GM19238 (cell line): ENCODE measurements around the gene PHC1.
"Not testable (repeated sequence)": the region's sequence is repeated elsewhere in the genome, so short reads cannot be mapped to it uniquely, and the experiment has no call there.

Source experiments
- DNase-seq: peaks from one replicate; pipeline ENCODE4 v3.0.0; 2011; ENCODE audit warnings: low spot score; ENCODE audit not compliant: insufficient read length

PHC1 gene

DNA sequence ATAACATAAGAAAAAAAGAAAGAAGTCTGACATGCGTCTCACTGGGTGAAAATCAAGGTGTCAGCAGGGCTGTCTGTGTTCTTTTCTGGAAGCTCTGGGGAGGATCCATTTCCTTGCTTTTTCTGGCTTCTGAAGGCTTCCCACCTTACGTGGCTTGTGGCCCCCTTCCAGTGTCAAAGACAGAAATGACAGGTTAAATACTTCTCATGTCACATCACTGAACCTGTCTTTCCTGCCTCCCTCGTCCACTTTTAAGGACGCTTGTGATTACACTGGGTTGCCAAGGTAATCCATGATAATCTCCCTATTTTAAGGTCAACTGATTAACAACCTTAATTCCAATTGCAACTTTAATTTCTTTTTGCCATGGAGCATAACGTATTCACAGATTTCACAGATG lies 4.6 kb upstream of the PHC1 start:
- no peak for DNase-seq

DNA sequence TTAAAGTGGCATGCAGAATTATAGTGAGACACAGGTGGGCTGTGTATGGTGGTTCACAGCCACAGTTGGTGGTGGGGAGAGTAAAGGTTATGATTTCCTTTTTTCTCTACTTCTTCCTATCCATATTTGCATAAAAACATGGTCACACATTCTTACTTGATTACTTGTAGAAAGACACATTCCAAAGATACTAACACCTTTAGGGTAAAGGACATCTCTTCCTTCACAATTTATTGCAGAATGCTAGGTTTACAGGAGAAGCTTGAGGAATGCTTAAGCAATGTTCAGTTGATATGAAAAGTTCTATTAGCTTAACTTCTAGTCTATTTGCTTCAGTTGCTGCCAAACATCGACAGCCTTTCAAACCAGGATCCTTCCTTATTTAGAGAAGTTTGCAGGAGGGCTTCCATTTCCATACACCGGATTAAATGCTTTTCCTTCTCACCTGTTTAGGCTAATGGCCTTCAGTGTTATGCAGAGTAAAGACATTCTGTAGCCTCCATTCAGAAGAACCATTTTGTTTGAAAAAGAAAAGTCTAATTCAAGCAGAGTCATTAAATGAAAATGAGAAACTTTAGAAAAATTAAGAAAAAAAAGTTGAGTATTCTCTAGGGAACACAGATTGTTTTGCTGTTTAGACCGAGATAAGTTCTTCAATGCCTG lies 2.6 kb upstream of the PHC1 start:
- no peak for DNase-seq

DNA sequence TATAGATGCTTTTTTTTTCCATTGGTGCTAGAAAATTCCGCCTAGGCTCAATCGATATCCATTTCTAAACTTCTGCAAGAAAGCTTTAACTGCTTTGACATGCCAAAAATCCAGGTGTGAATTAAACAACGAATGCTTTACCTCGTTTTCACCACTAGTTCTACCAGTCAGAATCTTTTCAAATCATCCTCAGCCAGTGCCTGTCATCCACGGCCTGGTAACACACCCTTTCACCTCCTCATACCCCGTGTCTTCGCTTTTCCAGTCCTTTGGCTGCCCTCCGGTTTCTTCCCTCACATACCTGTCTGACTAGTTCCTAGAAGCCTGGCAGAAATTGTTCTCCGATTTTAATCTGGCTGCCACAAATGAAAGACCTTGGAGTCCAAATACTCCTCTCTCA lies 1.4 kb upstream of the PHC1 start:
- no peak for DNase-seq

DNA sequence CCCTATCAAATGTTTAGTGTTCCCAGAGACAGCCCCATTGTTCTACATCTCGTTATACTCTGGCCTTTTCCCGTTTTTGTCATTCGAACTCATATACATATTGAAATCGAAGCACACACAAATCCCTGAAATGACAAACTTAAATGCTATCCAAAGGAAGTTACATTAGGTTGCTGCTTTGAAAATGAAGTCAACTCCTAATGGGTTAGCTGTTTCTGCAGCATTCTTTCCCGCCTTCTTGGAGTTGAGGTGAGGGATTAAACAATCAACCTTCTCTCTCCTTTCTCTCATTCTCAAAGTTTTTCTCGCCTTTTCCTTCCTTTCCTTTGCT lies 642 bp upstream of the PHC1 start:
- DNase-seq: no peak

DNA sequence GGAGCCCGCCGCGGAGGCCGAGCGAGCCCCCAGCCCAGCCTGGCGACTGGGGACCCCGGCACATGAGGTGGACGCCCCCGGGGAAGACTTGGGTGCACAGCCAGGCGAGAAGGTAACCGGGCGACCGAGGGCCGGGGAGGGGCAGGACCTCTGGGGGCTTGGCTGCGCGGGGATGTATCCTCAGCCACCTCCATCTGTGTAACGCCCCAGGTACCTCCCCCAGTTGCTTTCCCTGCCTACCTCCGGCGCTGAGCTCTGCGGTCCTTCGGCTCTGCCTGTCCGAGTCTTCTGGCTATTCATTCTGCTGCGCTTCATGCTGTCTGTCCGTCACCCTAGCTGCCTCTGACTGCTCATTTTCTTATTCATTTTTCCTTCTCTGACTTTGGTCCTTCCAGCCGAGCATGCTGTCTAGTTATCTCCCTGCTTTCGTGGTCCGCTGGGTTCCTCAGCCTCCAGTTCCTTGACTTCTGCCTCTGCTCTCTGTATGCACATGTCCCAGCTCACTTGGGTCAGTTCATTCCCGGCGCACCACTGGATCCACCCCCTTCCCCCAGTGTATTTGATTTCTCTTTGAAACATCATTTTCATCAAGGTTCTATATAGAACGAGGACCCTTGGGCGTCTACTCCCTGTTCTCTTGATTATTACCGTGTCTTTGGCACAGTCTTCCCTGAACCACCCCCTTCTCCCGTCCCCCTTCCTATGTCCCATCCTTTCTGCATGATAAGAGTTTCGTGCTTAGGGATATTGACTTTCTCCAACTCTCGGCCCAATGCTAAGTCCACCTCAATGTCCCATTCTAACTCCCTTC lies 612 bp downstream of the PHC1 start:
- peak; percentile 77 for DNase-seq

DNA sequence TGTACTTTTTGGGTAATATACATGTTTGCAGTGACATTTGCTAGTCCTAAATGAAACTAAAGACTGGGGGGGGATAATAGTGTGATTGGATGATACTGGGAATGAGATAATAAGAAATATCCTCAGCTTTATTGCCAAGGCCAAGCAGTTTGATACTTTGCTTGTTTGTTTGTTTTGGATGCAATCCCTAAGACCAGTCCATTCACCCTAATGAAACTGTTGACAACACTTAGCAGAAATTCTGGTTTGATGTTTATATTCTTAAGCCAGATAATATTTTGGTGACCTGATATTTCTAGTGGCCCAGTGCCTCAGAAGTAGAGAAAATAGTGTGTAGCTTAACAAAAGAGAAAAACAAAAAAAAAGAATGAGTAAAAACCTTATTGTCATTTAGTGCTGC lies 1.8 kb downstream of the PHC1 start:
- DNase-seq: no peak

DNA sequence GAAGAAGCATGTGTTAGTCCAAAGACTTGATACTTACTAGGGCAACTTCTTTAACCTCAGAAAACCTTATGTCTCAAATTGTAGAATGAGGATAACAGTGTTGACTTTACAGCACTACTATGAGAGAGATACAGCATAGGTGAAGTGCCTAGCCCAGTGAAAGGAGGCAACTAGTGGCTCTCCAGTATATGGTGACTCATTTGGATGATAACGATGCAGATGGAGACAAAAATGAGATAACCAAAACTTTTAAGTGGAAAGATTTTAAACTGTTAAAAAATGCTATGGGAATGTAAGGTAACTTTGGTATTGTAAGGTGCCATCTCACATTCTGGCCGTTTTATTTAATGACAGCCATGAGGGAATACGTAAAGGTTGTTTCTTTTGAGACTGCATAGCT lies 2.7 kb downstream of the PHC1 start:
- DNase-seq: no peak

DNA sequence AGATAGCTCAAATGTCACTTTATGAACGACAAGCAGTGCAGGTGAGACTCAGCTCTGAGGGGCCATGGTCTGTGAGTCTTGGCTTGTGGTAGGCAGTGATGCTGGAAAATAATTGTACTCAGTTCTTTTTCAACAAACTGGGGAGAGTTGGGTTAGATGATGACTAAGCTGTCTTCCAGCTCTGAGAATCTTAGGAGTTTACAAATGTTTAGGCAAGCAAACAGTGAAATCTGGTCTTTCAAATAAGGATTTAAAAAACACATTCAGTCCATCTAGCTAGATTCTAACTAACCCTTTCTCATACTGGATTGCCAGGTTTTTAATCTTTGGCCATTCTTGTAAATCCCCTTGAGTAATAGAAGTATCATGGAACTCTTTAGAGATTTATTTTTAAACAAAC lies 3.4 kb downstream of the PHC1 start:
- no peak for DNase-seq

DNA sequence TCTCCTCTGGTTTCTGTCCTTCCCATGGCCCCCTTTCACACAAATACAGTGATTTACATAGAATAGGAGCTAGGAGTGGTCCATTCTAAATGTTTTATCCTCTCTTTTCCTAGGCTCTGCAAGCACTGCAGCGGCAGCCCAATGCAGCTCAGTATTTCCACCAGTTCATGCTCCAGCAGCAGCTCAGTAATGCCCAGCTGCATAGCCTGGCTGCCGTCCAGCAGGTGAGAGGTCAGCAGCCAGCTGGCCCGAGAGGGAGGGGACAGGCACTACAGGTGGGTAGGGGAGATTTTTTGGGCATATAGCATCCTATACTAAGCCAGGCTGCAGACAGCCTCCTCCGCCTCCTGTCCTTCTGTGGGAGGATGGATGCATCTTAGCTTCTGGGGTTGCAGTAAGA lies 5.3 kb downstream of the PHC1 start:
- DNase-seq: not testable (repeated sequence)

DNA sequence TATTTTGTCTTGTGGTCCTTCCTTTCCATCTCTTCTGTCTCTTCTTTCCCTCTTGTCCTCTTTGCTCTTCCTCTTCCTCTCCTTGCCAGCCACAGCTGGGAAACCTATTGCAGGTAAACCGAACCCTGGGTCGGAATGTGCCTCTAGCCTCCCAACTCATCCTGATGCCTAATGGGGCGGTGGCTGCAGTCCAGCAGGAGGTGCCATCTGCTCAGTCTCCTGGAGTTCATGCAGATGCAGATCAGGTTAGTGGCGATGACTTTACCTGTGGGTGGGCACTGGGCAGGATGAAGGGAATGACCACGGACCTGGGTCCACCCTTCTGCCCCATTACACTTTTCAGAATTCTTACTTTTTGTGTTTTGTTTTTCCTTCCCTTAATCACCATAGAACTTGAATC lies 8.2 kb downstream of the PHC1 start:
- DNase-seq: no peak

DNA sequence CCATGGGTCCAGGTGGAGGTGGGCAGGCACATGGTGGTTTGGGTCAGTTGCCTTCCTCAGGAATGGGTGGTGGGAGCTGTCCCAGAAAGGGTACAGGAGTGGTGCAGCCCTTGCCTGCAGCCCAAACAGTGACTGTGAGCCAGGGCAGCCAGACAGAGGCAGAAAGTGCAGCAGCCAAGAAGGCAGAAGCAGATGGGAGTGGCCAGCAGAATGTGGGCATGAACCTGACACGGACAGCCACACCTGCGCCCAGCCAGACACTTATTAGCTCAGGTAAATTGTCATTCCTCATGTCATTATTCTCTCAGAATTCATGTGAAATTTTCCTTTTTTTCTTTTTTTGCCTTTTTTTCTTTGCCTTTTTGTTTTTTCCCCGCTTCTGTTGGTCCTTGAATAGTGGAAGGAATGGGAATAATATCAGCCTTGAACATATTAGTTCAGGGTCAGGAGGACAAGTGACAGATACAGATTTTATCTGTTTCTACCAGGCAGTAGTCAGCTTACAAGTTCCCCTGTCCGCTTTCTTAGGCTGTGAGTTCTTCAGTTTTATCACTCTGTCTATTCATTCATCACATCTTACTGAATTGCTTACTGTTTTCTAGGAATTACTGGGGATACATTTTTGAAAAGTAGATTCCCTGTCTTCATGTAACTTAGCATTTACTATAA lies 16.5 kb downstream of the PHC1 start:
- DNase-seq: not testable (repeated sequence)

DNA sequence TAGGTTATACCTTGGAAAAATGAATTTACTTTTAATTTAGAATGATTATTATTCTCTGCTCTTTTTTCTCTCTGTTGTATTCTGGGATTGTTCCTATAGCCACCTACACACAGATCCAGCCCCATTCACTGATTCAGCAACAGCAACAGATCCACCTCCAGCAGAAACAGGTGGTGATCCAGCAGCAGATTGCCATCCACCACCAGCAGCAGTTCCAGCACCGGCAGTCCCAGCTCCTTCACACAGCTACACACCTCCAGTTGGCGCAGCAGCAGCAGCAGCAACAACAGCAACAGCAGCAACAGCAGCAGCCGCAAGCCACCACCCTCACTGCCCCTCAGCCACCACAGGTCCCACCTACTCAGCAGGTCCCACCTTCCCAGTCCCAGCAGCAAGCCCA lies 18.2 kb downstream of the PHC1 start:
- DNase-seq: not testable (repeated sequence)

DNA sequence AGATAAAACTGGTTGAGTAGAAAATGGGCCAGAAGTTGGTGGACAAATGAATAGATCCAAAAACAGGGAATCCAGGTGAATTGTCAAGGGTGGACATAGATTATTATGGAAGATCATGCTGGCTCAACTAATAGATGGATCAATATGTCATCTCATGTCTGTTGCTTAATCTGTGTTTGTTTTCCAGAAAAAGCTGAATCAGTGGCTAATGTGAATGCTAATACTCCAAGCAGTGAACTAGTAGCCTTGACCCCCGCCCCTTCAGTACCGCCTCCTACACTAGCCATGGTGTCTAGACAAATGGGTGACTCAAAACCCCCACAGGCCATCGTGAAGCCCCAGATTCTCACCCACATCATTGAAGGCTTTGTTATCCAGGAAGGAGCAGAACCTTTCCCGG lies 19.8 kb downstream of the PHC1 start:
- not testable (repeated sequence) for DNase-seq

DNA sequence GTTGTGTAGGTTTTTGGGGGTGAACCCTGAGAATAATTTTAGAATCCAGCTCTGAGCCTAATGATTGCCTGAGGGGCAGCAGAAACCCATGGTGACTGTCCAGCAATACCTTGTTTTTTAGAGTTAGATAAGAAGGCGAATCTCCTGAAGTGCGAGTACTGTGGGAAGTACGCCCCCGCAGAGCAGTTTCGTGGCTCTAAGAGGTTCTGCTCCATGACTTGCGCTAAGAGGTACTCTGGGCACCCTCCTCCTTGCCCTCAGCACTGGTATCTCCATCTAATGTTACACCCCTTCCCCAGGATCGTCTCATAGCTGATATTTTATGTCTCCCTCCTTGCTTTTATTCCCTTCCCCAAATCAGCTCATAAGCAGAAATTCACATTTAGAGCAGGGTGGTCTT lies 22.4 kb downstream of the PHC1 start:
- DNase-seq: no peak

DNA sequence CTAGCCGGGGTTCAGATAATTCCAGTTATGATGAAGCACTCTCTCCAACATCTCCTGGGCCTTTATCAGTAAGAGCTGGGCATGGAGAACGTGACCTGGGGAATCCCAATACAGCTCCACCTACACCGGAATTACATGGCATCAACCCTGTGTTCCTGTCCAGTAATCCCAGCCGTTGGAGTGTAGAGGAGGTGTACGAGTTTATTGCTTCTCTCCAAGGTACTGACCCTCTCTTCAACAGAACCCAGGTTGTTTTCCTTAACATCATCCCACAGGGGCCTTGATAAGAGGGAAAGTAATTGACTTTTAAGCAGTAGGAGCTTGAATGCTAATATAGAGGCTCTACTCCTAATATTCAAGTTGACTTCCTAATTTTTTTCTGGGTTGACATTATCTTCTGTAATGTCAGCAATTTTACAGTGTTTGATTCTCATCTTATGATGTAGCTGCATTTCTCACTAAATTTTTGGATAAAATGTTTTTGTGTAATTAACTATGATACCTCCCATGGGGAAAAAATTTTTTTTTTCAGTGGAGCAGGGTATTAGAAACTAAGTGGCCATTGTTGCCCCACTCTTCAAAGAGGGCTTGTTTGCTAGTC lies 23.6 kb downstream of the PHC1 start:
- DNase-seq: not testable (repeated sequence)

DNA sequence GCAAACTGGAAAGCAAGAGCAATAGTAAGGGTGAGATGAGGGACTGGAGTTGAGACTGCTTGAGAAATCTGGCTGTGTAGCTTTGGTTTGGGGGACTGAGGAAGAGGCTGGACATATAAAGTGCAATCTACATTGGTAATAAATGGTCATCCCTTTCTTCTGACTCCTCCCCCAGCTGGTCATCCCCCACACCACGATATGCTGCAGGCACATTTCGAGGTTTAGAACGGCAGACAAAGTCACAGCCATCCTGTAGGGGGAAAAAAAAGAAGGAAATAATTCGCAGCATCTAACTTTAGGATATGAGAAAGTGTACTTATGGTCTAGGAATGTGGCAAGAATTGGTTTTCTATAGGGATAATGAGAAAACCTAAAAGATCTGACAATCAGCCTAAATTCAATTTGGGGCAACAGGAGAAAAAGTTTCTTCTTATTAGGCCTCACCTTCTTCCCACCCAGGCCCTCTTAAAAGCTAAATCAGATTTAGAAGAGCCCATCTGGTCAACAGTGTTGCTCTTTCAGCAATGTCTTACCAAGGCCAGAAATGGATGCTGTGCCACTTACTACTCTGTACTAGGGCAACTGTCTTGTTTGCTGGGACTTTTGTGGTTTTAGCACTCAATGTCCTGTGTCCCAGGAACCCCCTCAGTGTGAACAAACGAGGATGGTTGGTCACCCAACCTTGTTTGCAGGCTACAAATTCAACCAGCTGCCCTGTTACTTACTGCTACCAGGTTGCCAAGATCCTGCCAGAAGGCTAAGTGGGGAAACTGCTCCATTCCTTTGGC lies 27.6 kb downstream of the PHC1 start:
- DNase-seq: no peak

DNA sequence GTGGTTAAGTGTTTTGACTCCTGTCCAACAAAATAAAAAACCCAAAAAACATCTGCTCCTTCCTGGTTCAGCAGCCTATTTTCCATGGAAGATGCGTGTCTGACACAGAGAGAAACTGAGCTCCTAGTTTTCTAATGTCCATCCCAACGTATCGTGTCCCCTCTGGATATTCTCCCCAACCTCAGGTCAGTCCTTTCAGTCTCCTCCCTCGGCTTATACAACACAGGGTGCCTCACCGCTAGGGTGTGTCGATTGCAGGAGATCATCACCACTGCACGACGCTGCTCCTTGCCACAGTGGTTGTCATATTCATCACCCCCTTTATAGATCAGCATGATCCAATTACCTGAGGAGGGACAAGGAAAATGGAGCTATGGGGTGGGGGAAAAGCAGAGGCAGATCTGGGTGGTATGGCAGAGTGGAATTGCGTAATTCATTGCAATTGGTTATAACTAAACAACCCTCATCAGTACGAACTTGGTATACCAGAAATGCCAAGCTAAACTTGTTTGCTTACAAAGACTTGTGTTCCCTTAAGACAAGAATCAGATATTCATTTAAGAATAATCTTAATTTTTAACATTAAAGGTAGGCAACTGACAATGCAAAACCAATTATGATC lies 29.4 kb downstream of the PHC1 start:
- no peak for DNase-seq

DNA sequence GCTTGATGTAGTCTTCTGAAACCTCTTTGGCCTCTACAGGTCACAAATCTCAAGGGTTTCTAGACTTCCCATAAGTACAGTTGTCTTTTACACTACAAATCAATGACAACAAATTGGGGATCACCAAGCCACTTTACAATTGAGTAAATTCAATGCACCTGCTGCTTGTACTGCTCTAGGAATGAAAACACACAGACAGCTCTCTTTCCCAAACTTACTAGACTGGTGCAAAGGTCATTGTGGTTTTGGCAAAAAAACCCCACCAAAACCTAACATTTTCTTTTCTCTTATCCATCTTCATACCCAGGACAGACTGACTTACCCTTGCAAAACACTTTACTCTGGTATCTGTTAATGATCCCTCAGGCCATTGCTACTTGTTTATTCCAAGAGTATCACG lies 32.4 kb downstream of the PHC1 start:
- no peak for DNase-seq

DNA sequence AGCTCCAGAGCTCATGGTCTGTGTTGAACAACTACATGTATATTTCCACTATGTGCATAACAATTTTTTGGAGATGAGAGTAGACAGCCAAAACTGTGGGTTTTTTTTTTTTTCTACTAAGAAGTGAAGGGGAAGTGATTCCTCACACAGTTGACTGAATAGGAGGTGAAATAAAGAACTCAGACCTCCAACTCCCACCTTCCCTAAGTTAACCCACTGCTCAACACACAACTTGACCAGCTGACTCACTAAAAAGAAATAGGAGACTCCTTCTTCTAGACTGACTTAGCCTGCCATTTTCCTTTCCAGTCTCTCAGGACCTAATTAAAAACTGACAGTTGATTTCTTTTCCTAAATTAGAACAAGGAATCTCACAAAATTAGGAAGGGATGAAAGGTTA lies 33.4 kb downstream of the PHC1 start:
- no peak for DNase-seq

DNA sequence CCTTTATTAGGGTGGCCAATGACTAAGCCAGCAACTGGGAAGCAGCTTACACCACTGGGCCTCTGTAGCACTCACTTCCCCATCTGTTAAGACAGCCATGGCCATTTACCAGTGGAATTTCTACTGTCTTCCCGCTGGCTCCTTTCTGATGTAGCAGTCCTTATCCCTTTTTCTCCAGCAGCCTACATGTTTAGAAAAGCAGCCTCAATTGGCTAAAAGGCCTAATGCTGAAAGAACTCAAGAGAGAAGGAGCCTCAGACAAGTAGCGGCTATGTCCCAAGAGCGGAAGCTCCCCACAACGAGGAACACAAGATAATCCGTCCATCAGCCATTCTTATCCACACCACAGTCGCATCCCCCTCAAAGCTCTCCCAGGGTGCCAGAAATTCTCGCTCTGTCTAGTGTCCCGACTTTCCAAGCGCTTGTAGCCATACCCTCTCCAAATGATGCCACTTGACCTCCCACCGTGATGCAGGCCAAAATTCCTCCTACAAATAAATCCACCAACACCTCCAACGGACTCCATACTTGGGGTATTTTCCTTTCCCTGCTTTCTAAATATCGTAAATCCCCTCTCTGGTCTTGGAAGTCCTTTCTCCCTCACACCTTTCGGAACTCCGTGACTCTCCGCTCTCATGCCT lies 34.5 kb downstream of the PHC1 start:
- no peak for DNase-seq
